EL (cell line): ENCODE data around the gene GRM4.

Experiments
- DNase-seq: peaks from one replicate; pipeline ENCODE4 v3.0.0-alpha.2; 2016

GRM4 gene

DNA sequence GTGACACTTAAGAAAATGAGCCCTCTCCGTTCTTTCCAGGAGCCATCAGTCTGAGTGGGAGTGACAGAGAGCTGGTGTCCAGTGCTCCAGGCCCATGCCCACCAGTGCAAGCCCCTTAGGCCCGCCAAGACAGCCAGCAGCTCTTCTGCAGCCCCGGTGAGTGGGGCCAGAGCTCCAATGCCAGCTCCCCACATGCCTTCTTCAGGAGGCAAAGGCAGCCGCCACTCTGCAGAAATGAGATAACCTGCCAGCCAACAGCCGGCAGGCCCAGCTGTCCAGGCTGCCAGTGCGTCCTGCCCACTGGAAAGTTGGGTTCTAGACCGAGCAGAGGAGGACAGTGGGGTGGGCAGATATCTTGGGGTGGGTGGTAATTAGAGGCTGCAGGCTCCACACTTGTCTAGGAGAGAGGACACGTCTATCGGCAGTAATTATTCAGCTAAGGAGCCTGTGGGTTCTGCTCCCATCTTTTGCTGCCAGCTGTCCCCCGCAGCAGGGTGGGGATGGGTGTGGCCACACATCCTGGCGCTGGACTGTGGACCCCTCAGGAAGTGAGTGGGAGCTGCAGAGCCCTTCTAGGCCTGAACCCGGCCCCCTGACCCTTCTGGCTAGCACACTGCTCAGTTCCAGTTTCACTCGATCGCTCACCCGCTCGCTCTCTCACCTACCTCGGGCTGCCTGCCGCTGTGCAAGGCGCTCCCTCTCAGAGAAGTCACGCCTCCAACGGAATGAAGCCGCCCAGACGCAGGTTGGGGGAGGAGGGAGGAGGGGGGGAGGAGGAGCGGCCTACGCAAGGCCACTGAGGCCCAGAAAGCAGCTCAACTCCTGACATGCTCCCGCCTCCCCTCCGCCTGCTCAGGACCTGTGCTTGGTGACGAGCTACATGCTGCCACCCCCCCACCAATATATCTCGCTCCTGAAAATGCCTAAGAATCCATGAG is 3.6 kb downstream of the GRM4 start:
- DNase-seq = no peak

DNA sequence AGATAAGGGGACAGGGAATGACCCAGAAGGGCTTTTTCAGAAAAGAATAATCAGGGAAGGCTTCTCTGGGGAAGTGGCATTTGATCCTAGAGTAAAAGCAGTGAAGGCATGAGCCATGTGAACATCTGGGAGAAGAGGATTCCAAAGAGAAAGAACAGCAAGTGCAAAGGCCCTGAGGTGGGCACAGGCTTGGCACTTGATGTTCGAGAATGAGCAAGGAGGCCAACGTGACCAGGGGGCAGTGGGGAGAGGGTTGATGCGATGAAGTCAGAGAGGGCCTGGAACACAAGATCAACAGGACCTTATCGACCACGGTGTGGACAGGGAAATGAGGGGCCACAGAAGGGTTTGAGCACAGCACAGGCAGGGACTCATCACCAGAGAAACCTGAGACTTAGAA is 5.8 kb downstream of the GRM4 start:
- no peak for DNase-seq

DNA sequence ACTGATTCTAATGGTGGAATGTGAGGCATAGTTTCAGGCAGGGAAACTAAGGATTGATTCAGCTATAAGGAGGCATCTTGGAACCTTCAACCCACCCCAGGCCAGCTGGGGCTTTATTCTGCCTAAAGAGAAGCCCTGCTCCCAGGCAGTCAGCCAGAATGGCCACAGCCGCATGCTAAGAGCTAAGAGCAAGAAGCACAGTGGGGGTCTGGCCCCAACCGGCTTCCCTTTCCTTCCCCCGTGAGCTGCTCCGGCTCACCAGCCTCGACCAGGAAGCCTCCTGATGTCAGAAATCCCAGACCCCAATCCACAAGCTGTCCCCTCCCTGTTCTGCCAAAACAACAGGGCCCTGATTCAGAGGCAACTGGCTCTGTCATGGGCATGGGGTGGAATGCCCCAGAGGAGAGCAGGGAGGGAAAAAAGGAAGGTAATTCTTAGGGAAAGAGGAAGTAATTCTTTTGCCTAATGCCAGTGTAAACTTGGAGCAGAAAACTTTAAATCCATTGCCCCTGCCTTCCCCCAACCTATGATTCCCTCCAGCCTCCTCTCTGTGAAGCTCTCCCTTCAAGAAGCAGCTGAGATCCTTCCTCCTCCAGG is 6.9 kb downstream of the GRM4 start:
- no peak for DNase-seq

DNA sequence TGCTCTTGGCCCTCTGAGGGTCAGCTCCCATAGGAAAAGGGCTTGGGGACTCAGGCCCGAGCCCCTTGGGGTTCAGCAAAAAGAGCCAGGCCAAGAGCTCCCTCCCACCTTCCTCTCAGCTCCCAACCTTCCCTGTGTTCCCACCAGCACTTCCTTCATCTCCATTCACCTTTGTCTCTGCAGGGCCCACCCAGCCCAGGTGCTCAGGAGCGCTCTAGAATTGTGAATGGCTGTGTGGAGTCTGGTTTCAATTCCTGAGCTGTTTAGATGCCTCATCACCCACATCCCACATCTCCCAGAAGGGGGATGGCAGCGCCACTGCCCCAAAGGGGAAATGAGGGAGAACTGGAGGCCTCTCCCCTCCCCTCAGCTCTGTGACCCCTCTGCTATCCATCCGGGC is 7.7 kb downstream of the GRM4 start:
- DNase-seq = no peak

DNA sequence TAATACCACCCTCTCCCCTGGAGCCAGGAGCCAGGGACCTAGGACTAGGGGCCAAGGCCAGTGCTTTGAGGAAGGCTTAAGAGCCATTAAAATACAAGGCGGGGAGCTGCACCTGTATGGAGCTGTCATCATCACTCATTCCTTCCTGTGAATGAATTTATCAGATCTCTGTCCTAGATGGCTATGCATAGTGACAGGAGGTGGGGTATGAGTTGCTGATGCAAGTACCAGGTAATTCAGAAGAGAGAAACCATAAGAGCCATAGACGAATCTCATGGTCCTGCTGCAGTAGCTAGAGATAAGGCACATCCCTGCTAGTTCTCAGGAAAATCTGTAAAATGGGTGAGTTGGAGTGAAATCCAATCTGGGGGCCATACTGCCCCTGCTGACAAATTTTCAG is 10.3 kb downstream of the GRM4 start:
- no peak for DNase-seq

DNA sequence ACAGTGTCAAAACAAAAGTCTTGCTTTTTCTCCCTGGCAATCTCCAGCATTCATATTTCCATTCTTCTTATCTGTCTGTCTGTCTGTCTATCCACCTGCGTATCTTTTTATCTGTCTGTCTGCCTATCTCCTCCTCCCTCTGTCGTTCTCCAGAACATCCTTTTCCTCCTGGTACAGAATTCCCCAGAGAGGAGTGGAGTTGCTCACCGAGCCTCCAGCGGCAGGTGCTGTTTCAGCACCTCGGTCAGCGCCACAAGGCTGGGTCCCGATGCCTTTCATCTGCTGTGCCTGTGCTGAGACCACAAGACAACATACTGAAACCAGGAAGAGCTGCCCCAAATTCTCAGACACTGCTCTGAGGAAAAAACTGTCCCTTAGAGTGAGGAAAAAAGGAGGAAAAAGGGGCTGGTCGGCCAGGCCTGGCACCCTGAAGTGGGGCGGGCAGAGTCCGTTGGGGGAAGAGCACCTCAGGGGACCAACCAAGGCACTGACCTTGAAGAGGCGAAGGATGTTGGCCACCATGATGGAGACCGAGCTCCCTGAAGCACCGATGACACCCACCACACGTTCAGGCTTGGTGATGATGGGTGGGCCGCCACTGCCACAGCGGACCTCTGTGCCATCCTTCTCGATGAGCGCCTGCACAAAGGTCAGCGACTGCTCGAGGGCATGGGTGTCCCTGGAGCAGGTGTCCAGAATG is 13.3 kb downstream of the GRM4 start:
- no peak for DNase-seq

DNA sequence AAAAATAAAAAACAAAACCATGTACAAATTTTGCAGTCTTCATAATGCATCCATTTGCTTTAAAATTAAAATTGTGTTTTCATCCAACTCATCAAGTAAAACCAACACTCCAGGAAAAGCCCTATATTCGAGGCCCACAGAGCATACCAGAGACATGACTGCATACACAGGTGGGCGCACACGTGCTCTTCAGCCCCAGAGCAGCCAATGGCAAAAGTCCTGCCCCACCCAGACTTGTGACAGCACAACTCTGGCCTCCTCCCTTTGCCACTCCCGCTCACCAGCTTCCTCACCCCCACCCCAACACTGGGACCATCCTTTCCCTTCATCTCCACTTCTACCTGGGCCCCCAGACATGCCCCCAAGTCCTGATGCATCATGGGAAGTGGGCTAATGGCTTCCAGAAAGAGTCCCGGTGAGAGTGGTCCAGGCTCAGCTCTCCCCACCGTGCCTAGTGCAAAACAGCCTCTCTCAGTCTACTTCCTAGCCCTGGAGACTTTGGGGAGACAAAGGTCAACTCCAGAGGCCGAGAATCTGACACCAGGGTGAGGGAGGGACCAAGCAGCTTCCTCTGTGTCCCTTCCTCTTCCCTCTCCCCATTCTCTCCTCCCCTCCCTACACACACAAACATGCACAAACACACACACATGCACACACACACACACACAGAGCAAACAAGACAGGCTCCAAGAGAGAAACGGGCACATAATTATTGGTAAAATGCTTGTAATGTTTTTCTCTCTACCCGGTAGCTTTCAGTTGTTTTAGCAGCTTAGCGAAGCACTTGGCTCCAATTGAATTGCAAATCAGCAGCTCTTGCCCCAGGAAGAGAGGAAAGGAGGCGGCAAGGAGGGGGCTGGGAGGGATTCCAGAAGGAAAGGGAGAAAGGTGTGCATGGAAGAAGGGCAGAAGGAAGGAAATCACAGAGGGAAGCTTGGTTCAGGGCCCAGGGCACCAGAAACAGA is 14.3 kb downstream of the GRM4 start:
- no peak for DNase-seq

DNA sequence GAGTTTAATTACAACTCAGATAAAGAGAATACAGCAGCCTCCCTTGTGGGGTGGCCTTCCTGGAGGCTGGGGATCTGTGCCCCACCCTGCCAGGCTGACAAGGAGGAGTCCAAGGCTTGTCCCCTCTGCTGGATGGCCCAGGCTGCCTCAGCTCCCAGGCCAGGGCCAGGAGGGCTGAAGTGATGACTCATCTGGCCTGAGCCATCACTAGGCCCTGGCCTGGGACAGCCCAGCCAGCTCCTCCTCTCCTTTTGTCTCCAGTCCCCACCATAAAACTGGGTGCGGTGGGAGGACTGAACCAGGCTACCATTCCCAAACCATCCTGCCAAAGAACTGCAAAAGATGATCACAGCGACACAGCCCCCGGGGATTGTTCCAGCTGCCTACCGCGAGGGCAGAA is 15.0 kb downstream of the GRM4 start:
- DNase-seq = no peak

DNA sequence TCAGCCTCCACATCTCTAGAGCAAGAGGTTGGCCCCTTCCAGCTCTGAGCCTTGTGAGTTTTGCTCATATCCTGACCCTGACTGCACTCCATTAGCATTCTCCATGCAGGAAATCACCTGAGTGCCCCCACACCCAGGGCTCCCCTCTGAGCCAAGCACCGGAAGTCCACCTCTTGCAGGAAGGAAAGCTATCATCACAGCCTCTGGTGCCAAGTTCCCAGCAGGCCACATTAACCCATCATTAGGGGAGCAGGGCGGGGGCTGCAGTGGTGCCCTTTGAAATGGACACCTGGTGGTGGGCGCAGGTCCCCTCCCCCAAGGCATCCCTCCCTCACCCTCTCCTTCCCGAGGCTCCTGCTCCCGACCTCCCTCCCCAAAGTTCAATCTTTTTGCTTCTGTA is 16.1 kb downstream of the GRM4 start:
- DNase-seq = no peak

DNA sequence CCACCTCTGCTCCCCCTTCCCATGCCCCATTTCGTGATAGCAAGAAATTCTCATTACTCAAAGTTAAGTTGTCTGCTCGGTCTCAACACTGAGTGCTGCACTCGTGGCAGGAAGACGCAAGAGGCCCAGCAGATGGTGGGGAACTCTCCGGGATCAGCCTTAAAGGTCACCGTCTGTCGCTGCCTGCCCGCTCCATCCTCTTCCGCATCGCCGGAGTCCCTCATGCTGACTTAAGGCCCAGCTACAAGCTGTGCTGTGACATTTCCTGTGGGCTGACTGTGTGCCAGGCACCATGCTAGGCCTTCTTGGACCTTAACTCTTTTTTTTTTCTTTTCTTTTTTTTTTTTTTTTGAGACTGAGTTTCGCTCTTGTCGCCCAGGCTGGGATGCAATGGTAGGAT is 17.8 kb downstream of the GRM4 start:
- DNase-seq = no peak

DNA sequence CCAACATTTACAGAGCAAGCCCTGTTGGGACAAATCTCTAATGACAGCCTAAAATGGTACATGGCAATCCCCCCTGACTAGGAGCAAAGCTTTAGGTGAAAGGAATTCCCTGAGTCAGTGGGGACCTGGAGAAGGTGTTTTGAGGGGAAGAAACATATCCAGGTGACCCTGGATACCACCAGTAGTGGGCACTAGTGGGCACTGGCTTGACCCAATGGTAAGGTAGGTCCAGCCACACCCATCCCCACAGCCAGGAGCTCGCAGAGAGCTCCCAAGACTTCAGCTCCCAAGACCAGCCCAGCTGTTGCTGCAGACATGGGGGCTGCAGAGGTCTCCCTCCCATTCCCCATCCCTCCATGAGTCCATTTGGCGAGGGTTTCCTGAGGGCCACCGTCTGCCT is 19.5 kb downstream of the GRM4 start:
- no peak for DNase-seq

DNA sequence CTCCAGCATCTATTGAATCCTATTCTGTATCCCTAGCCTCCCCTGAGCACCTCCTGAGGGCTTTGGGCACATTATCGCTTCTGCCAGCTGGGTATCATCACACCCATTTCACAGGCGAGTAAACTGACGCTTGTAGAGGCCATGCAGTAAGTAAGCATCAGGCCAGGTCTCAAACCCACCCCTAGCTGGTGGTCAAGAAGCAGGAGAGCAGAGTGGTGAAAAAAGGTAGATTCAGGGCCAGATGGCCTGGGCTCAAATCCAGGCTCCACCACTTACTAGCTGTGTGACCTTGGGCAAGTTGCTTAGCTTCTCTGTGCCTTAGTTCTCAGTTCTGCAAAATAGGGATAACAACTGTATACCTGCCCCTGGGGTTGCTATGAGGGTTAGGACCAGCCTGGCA is 19.9 kb downstream of the GRM4 start:
- no peak for DNase-seq

DNA sequence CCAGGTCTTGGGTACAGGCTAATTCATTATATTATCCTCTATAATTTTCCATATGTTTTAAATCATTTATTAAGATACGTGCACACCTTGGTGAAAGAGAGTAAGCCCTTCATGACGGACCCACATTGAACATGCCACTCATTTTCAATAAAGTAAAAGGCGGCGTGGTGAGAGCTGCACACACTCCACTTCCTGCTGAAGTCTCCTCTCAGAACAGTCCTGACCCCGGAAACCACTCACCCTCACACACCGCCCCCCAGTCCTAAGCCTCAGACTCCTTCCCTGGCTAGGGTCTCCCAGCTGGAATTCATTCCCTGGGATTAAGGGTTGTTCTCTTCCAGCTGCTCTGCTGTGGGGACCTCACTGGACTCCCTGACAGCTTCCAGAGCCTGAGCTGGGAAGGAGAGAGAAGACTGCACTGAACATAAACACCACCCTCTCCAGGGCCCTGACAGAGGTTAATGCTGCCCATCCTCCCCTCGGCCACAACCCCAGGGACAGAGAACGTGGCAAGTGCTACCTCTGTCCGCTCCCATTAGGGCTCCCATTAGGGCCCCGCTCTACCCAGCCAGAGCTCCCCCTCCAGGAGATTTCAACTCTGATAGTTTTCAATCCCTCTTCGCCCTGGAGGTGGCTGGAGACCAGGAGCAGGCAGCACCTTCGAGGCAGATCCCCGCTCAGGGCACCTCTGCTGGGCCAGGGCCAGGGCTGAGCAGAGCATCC is 24.8 kb downstream of the GRM4 start:
- DNase-seq = no peak

DNA sequence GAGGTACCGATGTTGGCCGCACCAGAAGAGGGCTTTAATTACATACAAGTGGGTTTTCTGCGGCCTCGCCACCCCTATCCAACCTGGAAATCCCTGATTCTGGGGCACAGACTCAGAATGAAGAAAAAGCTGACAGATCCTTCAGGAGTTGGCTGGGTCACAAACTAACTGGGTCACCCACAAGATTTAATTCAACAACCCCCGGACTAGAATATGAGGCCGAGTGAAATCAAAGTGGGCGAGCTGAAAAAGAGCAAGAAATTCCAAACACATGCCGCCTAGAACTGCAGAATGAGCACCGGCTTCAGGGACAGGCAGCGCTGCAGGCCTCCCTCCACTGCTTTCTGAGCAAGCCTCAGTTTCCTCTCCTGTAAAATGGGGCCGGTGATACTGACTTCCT is 30.0 kb downstream of the GRM4 start:
- DNase-seq = no peak

DNA sequence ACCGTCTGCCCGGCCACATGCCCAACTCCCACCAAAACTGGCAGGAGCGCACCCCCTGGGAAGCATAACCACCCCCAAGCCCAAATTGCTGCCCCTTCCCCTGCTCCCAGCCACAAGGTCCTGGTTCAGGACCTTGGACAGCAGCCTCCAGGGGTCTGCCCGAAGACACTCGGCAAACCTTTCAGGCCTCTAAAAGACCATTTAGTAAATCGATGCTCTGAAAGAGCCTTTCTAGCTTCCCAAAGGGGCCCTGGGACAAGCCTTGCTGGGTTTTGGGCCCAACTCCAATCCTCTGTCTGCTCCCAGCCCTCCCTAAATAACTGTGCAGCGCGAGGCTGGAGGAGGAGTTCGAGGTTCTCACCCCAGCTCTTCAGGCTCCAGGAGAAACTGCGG is 30.5 kb downstream of the GRM4 start:
- no peak for DNase-seq

DNA sequence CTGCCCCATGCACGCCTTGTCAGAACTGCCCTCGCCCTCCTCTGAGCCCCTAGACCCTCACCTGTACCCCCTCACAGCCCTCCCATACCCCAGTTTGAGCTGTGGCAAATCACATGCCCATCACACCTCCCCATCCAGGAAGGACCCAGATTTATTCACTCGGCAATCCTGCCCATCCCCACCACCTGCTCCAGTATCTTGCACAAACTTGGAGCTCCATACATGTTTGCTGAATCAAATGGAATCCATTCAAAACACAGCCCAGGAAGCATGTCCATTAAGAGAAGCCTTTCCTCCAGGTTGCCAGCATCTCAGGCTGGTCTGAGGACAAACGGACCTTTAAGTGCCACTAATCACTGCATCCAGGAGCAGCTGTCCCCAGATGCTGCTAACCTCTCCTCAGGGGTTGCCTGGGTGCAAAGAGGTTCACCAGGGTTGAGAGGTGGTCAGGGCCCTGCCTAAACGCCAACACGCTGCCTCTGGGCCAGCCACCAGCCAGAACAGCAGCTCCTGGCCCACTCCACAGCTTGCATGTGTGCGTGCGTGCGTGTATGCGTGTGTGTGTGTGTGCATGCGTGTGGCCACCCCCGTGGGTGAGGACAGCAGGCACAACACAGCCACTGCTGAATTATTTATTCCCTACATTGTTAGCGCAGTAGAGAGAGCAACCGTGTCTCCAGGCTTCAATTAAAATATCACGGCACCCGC is 31.0 kb downstream of the GRM4 start:
- no peak for DNase-seq

DNA sequence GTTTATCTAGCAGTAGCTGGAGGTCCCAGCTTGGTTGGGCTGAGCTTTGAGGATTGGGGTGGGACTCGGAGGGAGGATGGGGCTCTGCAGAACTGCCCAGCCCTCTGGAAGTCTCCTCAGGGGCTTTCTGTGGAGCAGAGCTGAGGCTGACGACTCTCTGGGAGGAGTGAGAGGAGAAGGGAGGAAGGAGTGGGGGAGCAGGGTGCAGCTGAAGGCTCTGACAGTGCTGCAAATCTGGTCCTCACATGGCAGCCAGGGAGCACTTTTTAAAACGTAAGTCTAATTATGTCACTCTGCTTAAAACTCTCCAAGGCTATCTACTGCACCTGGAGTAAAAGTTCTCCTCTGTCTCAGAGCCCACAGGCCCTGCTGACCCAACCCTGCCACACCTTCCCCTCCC is 32.4 kb downstream of the GRM4 start:
- no peak for DNase-seq

DNA sequence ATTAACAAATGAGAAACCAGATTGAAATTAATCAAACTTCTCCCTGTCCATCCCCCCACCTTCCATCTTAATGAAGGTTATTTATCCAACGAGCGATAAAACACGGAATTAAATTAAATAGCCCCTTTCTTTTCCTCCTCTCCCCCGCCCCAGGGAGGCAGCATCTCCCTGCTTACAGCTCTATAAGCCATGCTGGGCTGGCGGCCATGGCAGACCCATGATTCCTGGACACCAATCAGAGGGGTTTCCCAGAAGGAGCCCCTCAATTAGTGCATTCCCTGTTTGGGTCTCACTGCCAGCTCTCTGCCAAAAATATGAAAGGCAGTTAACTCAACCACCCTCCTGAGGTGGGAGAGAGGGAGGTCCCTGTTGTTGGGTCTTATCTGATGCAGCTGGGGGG is 33.8 kb downstream of the GRM4 start:
- no peak for DNase-seq

DNA sequence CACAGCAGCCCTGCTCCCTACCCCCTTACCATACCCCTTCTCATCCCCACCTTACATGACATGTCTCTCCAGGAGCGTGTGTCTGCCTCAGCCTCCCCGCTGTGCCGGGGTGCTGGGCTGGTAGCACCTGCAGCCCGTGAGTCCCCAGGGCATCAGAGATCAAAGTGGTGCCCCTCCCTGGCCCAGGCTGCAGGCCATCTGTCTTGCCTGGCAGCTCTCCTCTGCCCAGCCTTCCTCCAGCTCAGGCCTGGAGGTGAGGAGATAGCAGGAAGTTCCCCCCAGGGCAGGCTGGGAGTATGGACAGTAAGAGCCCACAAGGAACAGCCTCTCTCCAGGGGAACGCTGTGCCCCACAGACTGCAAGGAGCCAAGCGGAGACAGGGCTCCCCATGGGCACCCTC is 35.3 kb downstream of the GRM4 start:
- DNase-seq = no peak

DNA sequence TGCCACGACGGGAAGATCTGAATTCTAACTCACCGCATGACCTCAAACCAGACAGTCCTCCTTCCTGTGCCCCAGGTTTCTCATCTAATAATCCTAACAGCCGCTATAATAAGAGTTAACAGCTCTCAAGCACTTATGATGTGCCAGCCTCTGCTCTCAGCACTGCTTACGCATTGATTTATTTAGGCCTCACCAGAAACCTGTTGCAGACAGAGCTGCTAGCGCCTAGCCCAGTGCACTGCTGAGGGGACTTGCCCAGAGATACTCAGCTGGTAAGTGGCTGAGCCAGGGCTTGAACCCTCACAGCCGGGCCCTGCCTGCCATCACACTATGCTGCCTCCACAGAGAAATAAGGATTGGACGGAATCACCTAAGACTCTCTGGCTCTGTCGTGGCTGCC is 37.7 kb downstream of the GRM4 start:
- DNase-seq = no peak

DNA sequence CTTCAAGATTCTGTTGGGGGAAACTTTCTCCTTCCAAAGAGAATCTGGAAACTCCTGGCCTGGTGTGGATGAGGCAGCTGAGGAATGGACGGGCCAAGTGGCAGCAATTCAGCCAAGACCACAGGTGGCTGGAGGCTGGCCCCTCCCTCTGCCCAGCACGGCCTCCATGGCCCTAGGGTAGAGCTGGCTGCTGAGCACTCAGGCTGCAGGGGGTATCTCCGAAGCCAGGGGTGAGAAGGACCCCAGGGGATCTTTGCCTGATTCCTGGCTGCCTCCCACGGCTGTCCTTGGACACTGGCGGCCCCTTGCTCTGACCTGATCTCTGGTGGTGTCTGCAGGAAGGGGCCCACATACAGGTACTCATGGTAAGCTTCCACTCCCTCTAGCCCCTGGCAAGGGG is 39.0 kb downstream of the GRM4 start:
- DNase-seq = no peak

DNA sequence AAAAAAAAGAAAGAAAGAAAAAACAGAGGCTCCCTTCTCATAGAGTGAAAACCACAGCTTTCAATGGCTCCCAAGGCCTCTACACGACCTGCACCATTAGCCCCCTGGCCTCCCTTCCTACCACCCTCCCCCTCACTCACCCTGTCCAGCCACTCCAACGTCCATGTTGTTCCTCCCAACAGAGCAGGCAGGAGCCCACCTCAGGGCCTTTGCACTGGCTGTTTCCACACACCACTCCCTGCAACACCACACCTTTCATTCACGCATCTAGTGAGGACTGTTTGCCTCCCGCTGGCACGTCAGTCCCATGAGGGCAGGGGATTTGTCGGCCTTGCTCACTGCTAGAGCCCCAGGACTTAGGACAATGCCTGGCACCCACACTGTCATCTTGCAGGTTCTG is 39.5 kb downstream of the GRM4 start:
- DNase-seq = no peak
